ENCODE measurements around the gene ADARB2.

The ADARB2 gene

GRCh38 chr10:1169186-1169885 is 568.0 kb downstream of the ADARB2 start:
- H3K4me1 ChIP-seq (ENCODE audit: control insufficient read depth, insufficient read depth, low read length), result no peaks in the 10 kb centered on the region
- POLR2A ChIA-PET, result no interaction called here
- H3K9me3 ChIP-seq (ENCODE audit: control insufficient read depth, insufficient read depth, low read depth, low read length), result no peaks in the 10 kb centered on the region
- no peak for TF ChIP-seq REPIN1 (tag by site-specific recombination; IDR thresholded peaks at IDR 0.05; ENCODE audit: low read depth)
- TF ChIP-seq ZNF549 (tag by site-specific recombination; IDR thresholded peaks at IDR 0.05), result no peak
- TF ChIP-seq EGR2 (tag by site-specific recombination; IDR thresholded peaks at IDR 0.05; ENCODE audit: low read depth), result no peak
- no peak for TF ChIP-seq ZNF510 (tag by site-specific recombination; IDR thresholded peaks at IDR 0.05; ENCODE audit: insufficient replicate concordance)
- no peak for TF ChIP-seq ZNF837 (tag by site-specific recombination; IDR thresholded peaks at IDR 0.05)
- TF ChIP-seq ZNF138 (tag by site-specific recombination; IDR thresholded peaks at IDR 0.05; ENCODE audit: borderline replicate concordance), result no peak
- no peak overlapping the region for H3K27ac ChIP-seq (ENCODE audit: extremely low read depth, low read depth, low read length)
- CTCF ChIA-PET, result no interaction called here
- no peaks in the 10 kb centered on the region for H3K36me3 ChIP-seq (ENCODE audit: control insufficient read depth in 2 of 2, insufficient read depth in 1 of 2, low read length in 2 of 2)
- no peak overlapping the region for H3K4me3 ChIP-seq (ENCODE audit: low read depth, low read length)

- ChIA-PET CTCF (no interaction called here), POLR2A (no interaction called here)
- H3K4me3 ChIP-seq (ENCODE audit: low read depth, low read length), result no peak overlapping the region
- H3K4me1 ChIP-seq (ENCODE audit: control insufficient read depth, insufficient read depth, low read length), result no peaks in the 10 kb centered on the region
- no peak overlapping the region for H3K27ac ChIP-seq (ENCODE audit: extremely low read depth, low read depth, low read length)
- no peak for TF ChIP-seq YY1 (tag by site-specific recombination; IDR thresholded peaks at IDR 0.05)
- TF ChIP-seq, protein P1, sequence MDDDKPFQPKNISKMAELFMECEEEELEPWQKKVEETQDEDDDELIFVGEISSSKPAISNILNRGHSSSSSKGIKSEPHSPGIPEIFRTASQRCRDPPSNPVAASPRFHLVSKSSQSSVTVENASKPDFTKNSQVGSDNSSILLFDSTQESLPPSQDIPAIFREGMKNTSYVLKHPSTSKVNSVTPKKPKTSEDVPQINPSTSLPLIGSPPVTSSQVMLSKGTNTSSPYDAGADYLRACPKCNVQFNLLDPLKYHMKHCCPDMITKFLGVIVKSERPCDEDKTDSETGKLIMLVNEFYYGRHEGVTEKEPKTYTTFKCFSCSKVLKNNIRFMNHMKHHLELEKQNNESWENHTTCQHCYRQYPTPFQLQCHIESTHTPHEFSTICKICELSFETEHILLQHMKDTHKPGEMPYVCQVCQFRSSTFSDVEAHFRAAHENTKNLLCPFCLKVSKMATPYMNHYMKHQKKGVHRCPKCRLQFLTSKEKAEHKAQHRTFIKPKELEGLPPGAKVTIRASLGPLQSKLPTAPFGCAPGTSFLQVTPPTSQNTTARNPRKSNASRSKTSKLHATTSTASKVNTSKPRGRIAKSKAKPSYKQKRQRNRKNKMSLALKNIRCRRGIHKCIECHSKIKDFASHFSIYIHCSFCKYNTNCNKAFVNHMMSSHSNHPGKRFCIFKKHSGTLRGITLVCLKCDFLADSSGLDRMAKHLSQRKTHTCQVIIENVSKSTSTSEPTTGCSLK (tag by site-specific recombination; IDR thresholded peaks at IDR 0.05), result no peak
- no peak for TF ChIP-seq ZNF791 (tag by site-specific recombination; IDR thresholded peaks at IDR 0.05)
- TF ChIP-seq ZNF239 (tag by site-specific recombination; IDR thresholded peaks at IDR 0.05), result no peak
- TF ChIP-seq ZNF555 (tag by site-specific recombination; conservative IDR thresholded peaks at IDR 0.05), result no peak
- TF ChIP-seq ZBTB17 (tag by site-specific recombination; IDR thresholded peaks at IDR 0.05), result no peak
- TF ChIP-seq, protein P2, sequence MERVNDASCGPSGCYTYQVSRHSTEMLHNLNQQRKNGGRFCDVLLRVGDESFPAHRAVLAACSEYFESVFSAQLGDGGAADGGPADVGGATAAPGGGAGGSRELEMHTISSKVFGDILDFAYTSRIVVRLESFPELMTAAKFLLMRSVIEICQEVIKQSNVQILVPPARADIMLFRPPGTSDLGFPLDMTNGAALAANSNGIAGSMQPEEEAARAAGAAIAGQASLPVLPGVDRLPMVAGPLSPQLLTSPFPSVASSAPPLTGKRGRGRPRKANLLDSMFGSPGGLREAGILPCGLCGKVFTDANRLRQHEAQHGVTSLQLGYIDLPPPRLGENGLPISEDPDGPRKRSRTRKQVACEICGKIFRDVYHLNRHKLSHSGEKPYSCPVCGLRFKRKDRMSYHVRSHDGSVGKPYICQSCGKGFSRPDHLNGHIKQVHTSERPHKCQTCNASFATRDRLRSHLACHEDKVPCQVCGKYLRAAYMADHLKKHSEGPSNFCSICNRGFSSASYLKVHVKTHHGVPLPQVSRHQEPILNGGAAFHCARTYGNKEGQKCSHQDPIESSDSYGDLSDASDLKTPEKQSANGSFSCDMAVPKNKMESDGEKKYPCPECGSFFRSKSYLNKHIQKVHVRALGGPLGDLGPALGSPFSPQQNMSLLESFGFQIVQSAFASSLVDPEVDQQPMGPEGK (tag by site-specific recombination; IDR thresholded peaks at IDR 0.05), result no peak
- TF ChIP-seq, protein P3, sequence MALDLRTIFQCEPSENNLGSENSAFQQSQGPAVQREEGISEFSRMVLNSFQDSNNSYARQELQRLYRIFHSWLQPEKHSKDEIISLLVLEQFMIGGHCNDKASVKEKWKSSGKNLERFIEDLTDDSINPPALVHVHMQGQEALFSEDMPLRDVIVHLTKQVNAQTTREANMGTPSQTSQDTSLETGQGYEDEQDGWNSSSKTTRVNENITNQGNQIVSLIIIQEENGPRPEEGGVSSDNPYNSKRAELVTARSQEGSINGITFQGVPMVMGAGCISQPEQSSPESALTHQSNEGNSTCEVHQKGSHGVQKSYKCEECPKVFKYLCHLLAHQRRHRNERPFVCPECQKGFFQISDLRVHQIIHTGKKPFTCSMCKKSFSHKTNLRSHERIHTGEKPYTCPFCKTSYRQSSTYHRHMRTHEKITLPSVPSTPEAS (tag by site-specific recombination; IDR thresholded peaks at IDR 0.05), result no peak
- TF ChIP-seq PRDM6 (tag by site-specific recombination; IDR thresholded peaks at IDR 0.05), result no peak
- TF ChIP-seq, protein P4, sequence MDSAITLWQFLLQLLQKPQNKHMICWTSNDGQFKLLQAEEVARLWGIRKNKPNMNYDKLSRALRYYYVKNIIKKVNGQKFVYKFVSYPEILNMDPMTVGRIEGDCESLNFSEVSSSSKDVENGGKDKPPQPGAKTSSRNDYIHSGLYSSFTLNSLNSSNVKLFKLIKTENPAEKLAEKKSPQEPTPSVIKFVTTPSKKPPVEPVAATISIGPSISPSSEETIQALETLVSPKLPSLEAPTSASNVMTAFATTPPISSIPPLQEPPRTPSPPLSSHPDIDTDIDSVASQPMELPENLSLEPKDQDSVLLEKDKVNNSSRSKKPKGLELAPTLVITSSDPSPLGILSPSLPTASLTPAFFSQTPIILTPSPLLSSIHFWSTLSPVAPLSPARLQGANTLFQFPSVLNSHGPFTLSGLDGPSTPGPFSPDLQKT (IDR thresholded peaks at IDR 0.05; ENCODE audit: borderline replicate concordance, low read depth, low read length), result no peak
- TF ChIP-seq ZBTB8A (tag by site-specific recombination; IDR thresholded peaks at IDR 0.05), result no peak
- no peak for TF ChIP-seq PRDM1 (tag by site-specific recombination; IDR thresholded peaks at IDR 0.05)
- TF ChIP-seq SP3 (tag by site-specific recombination; IDR thresholded peaks at IDR 0.05), result no peak
- TF ChIP-seq KLF16 (tag by site-specific recombination; IDR thresholded peaks at IDR 0.05), result no peak
- TF ChIP-seq, protein P5, sequence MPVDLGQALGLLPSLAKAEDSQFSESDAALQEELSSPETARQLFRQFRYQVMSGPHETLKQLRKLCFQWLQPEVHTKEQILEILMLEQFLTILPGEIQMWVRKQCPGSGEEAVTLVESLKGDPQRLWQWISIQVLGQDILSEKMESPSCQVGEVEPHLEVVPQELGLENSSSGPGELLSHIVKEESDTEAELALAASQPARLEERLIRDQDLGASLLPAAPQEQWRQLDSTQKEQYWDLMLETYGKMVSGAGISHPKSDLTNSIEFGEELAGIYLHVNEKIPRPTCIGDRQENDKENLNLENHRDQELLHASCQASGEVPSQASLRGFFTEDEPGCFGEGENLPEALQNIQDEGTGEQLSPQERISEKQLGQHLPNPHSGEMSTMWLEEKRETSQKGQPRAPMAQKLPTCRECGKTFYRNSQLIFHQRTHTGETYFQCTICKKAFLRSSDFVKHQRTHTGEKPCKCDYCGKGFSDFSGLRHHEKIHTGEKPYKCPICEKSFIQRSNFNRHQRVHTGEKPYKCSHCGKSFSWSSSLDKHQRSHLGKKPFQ (tag by site-specific recombination; IDR thresholded peaks at IDR 0.05), result no peak
- no peak for TF ChIP-seq WT1 (tag by site-specific recombination; IDR thresholded peaks at IDR 0.05)
- no peaks in the 10 kb centered on the region for H3K9me3 ChIP-seq (ENCODE audit: control insufficient read depth, insufficient read depth, low read depth, low read length)
- no peaks in the 10 kb centered on the region for H3K36me3 ChIP-seq (ENCODE audit: control insufficient read depth in 2 of 2, insufficient read depth in 1 of 2, low read length in 2 of 2)
Measured at GRCh38 chr10:1168763-1169162, 568.6 kb downstream of the ADARB2 start.
